NCI-H1105 treated with DMSO at 0.1 percent for 48 hours (cell line): Measurements from ENCODE around the gene BRME1.
"Not testable (repeated sequence)": the region's sequence is repeated elsewhere in the genome, so short reads cannot be mapped to it uniquely, and the experiment has no call there.

Source experiments
- DNase-seq: peaks from one replicate; lab custom pipeline; 2025; lab: John Stamatoyannopoulos, UW

The BRME1 gene

DNA sequence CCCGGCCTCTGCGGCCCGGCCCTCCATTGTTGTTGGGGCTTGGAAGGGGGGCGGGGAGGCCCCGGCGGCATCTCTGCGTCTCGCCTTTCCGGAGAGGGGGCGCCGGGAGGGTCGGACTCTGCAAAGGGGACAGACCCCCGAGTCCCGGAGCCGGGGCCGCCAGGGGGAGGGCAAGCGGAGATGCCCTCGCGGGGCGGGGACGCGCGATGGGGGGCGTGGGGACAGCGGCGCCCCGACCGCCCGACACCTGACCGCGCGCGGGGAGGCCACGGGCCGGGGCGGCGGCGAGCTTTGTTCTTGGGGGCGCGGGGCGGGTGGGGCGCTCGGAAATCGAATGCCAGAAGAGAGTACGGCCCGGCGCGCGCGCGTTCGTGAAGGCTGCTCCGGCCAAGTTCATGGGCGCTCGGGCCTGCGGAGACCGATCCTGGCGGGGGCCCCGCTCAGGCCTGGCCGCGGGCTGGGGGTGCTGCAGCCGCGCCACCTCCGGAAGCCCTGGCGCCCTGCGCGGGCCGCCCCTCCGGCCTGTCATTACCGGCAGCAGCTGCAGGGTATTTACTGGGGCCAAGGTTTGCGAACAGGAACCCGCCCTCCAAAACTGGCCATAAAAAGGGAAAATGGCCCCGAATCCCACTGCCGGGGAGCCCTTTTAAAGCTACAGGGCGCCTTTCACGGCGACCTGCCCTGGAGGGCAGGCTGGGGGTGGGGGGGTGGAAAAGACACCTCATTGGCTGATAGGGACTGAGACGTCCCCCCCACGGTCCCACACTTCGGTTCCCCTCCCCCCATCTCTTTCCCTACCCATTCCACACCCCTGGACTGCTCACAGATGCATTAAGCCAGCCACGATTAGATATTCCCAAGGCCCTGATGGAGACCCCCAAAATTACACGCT is 40.1 kb downstream of the BRME1 start:
- DNase-seq = peak; percentile 51

DNA sequence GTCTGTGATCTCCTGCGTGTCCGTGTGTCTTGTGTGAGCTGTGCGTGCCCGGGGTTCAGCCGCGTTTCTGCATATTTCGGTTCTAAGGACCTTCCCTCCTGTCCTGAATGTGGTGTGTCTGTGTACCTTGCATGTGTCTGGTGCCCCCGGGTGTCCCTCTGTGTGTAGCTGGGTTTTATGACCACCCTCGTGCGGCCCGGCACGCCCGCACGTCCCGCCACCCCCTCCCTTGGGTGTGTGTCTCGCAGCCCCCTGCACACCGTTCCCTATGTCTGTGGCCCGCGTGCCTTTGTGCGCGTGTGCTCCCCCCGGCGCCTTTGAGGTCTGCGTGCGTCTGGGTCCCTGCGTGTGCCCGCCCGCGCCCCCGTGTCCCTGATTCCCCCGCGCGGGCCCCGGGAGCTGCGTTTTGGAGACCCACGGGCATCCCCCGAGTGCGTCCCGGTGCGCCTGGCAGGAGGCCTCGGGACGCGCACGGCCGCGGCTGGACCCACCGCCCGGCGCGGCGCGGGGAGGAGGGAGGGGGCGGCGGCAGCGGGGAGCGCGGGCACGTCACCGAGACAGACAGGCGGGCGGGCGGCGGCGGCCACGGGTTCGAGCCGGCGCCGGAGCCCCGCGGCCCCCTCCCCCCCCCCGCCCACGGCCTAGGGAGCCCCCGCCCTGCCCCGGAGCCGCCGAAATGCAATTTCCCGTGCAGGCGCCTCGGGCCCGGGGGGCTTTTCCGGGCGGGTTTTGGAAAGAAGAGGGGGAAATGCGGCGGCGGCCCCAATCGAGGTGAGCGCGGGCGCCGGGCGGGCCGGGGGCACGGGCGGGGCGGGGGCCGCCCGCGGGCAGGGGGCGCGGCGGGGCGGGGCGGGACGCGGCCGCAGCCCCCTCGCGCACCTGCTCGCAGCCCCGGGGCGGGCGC is 41.0 kb downstream of the BRME1 start:
- no peak for DNase-seq

DNA sequence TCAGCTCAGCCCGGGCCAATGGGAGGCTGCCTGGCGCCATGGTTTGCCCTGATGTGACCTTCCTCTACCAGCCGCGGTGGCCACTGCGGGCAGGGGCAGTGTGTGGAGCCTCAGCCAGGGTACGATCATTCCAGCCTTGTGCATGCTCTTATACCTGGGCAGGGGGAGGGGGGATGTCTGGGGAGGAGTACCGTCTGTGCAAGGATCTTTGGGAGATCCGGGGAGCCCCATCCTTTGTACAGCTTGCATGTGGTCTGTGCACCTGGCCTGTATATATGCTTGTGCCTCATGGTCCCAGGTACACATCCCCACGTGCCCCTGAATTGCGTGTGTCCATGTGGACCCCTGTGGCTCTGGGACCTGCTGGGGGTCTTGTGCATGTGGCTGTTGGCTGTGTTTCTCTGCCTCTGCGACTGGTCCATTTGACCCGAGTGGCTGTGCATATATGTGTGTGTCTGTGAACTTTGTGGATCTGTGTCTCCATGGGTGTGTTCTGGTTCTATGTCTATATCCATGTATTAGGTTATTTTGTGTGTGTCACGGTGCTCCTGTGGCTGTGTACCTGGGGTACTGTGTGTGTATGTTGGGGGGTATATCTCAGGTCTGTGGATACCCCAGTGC is 41.8 kb downstream of the BRME1 start:
- DNase-seq = no peak

DNA sequence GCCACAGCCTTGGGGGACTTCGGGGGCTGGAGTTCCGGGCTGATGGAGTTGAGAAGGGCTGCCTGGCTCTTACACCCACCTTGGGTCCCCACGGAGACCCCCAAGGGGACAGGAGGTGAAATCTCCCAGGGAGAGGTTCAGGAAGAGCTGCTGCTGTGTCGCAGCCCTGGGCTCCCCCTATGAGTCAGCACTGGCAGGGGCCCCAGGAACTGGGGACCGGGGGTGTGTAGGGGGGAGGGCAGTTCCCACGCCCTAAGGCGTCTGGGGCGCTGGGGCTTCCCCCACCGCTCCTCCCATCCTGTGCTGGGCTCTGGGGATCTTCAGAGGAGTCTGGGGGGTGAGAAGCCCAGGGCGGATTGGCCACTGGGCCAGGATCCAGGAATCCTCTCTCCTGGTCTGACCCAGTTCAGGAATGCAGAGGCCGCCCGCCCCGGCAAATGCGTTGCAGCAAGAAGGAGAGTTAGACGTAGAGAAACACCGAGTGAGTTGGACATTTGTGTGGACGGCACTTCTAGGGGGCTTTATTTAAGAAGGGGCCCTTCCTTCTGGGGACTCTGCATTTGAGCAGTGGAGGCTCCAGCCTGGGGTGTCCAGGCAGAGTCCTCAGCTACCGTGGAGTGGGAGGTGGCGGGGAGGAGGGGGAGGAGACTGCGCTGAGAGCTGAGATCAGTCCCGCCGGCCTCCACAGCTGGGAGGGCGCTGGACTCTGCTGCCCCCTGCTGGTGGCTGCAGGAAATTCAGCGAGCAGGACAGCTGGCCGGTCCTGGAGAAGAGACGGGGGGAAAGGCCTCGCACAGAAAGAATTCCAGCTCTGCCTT is 44.0 kb downstream of the BRME1 start:
- peak; percentile 71 for DNase-seq

DNA sequence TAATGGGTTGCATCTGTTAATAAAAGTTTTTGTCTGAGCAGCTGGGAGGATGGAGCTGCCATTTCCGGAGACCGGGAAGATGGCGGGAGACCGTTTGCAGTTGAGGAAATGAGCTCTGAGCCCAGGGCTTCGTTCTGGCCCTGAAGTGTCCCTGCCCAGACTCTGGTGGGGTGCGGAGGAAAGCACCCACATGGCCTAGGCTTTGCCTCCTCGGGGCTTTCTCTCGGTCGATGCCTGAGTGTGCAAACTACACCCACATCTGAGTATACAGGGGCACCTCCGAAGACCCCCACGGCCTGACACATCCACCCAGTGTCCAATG is 44.6 kb downstream of the BRME1 start:
- no peak for DNase-seq

DNA sequence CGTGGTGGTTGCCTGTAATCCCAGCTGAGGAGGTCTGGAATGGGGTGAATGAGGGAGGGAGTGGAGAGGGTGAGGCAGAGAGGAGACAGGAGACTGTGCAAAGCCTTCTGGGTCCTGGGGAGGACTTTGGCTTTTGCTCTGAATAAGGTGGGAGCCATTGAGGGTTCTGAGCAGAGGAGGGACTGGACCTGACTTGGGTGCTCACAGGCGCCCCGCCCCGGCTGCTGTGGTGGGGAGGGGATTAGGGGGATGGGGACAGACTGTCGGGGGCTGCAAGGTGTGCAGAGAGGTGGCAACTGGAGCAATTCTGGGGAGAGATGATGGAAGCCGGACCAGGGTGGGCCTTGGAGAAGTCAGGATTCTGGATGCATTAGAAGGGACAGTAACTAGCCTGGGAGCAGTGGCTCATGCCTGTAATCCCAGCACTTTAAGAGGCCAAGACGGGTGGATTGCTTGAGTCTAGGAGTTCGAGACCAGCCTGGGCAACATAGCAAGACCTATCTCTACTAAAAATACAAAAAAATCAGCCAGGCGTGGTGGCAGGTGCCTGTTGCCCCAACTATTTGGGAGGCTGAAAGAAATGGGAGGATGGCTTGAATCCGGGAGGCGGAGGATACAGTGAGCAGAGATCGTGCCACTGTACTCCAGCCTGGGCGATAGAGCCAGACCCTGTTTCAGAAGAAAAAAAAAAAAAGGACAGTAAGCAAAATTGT is 45.1 kb downstream of the BRME1 start:
- no peak for DNase-seq

DNA sequence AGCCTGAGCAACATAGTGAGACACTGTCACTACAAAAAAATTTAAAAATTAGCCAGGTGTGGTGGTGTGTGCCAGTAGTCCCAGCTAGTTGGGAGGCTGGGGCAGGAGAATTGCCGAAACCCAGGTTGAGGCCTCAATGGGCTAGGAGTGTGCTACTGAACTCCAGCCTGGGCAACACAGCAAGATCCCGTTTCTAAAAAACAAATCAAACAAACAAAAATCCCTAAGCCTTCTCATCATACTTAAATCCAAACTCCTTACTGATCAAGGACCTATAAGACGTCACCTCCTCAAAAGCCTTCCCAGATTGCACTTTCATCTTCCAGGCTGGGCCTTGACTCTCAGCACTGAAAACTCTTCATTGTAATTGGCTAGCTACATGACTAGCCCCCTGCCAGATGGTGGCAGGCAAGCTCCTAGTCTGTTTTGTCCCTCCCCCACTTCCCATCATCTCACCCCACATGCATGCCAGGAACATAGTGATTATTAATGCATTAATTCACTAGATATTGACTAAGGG is 46.5 kb downstream of the BRME1 start:
- no peak for DNase-seq

DNA sequence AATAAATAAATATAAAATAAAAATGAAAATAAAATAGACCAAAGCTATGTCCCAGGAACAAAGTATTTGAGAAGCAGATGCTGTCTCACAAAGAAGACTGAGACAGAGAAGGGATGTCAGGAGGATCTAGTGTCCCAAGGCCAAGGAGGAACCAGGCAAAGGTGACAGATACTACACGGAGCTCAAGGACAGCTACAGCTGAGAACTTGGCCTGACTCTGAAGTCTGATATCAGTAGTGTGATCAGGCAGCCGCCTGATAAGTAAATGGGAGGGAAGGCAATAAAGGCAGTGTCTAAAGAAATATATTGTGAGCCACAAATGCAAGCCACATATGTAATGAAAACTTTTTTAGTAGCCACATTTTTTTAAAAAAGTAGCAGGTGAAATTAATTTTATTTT is 49.4 kb downstream of the BRME1 start:
- no peak for DNase-seq

DNA sequence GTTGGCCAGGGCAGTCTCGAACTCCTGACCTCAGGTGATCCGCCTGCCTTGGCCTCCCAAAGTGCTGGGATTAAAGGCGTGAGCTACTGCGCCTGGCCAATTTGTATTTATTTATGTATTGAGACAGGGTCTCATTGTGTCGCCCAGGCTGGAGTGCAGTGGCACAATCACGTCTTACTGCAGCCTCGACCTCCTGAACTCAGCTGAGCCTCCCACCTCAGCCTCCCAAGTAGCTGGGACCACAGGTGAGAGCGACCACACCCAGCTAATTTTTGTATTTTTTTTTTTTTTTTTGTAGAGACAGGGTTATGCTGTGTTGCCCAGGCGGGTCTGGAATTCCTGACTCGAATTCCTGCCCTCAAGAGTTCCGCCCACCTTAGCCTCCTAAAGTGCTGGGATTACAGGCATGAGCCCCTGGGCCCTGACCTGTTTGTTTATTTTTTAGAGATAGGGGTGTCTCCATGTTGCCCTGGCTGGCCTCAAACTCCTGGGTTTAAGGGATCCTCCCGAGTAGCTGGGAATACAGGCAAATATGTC is 53.7 kb downstream of the BRME1 start:
- DNase-seq = not testable (repeated sequence)

DNA sequence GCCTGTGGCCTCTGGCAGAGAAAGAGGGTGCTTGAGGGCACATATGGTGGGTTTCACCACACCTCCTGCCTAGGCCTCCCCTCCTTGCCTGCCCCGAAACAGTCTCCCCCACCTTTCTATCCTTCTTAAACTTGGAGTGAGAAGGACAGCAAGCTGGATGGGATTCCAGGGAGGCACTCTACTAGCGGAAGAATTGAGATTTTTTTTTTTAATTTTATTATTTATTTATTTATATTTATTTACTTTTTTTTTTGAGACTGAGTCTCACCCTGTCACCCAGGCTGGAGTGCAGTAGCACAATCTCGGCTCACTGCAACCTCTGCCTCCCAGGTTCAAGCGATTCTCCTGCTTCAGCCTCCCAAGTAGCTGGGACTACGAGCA is 54.2 kb downstream of the BRME1 start:
- DNase-seq = not testable (repeated sequence)

DNA sequence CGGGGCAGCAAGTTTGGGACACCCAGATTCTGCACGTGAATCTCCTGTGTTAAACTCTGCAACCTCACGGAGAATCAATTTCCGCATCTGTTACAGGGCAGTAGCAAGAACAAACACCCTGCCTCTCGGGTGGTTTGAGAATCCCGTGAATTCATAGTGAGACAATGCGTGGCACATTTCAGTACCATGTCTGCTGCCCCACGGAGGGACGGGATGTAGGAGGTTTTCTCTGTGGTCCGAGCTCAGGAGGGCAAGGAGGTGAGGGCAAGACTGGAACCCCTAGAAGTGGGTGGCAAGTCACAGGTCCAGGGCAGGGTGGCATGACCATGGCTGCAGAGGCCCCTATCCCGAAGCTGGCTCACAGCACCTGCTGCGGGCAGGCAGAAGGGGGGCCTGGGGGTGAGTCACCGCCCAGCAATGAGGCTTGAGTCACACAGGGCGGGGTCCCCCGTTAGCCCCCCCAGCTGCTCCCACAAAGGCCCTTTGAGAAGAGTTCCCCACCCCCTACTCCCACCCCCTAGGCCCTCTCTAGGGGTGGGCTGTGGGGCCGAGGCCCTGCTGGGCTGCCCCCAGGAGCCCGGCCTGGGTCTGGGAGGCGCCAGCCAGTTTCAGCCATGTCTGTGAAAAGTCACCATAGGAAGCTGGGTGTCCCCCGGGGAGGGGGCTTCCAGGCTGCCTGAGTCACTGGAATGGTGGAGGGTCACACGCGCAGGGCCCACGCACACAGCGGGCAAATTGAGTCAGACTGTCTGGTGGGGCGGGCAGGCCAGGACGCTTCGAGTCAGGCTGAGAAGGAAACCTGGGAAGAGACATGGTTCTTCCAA is 54.8 kb downstream of the BRME1 start:
- no peak for DNase-seq

DNA sequence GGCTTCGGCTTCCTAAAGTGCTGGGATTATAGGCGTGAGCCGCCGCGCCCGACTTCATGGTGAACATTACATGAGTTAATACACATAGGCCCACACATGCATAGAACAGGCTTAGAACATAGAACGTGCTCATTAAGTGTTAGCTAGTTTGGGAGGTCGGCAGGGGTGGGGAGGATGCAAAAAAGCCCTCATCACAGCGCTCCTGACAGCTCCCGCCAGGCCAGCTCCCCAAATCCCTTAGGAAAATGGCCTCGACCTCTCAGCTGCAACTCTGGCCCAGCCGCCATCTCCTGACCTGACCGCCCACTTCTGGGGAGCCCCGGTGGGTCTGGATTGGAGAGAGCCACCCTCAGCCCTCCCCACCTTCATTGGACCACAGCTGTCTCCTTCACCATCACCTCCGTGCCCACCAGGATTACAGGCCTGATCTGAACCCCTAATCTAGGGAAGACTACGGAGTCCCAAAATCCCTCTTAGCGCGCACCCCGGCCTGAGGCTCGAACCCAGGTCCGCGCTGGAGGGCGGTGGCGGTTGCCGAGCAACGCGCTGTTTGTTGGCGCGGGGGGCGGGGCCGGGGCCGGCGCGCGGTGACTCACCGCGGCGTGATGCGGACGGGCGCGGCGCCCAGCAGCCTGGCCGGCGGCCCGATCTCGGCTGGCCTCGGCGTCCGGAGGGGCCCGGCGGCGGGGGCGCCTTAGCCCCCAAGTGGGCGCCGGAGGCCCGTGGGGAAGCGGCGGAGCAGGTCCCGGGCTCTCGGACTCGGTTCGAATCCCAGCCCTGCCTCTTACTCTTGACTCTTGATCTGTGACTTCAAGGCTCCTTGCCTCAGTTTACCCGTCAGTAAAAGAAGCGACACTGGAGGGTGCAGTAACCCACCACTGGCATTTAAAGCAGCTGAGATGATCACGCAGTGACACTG is 55.7 kb downstream of the BRME1 start:
- DNase-seq = peak; percentile 50

DNA sequence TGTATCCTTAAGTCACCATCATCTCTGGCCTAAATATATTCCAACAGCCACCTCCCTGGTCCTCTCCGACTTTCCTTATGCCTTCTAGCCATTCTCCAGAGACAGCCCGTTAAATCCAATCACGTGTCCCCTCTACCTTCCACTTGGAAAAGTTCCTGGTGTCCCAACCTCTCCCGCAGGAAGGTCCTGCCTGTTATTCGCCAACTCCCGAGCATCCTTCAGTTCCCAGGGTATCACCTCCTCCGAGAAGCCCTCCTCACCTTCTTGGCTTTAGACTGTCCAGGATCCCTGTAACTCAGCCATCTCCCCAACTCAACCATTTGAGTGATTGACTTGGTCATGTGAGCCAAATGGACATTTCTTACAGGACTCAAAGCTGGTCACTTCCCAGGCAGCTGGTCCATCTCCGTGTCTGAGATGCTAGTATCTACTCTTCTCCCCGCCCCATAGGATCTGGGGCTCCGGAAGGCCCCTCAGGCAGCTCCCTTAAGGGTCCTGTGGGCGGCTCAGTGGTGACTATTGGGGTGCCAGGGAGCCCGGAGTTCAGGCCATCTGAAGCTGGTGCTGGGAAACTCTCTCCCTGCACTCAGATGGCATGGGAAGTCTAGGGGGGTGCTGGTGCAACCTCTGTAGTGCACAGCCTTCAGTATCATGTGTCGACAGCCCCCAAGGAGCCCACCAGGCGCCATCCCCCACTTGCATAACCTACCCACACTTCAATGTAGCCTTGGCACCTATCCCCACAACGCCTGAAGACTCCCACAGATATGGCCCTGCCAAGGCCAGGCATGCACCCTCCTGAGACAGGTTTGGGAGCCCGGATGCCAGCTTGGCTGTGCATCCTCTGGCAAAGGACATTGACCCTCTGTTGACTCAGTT is 56.9 kb downstream of the BRME1 start:
- no peak for DNase-seq

DNA sequence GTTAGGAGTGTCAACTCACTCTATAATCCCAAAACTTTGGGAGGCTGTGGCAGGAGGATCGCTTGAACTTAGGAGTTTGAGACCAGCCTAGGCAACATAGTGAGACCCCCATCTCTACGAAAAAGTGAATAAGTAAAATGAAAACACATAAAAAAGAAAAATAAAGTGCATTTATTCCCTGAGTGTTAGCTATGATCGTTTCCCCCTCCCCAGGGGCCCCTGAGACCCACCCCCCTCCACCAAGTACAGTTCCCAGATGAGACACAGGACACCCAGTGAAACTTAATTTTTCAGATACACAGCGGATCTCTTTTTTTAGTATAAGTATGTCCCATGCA is 57.6 kb downstream of the BRME1 start:
- no peak for DNase-seq

DNA sequence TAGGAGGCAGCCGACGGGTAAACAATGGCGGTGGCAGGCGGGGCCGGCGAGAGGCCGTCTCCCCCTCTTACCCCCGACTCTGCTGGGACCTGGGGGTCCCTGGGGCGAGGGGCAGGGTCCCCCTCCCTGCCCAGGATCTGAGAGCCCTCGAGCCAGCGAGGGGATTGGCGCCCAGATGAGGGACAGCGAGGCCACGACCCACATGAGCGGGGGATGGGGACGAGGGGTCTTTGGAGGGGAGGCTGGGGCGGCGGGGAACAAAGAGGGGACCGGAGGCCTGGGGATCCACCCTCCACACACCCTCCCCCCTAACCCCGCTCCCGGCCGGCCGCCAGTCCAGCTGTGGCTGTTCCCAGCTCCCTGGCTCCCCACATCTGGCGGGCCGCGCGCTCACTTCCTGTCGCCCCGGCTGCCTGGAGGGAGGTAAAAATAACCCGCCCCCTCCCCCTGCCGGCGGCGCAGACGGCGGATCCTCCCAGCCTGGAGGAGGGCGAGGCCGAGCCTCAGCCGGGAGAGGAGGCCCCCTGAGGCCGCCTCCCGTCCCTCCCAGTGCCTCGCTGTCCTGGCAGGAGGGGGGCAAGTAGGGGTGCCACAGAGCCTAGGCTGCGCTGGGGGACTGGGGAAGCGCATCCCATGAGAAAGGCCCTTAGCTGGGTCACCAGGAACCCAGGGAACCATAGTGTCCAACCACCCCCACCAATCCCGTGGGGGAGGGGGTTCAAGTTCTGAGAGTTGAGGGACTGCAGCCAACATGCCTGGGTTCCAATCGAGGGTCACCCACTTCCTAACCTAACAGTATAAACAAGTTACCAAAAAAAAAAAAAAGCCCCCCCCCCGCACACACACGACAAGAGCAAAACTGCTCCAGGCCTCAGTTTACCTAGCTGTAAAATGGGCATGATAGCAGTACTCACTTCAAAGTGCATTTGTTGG is 58.2 kb downstream of the BRME1 start:
- peak; percentile 78 for DNase-seq

DNA sequence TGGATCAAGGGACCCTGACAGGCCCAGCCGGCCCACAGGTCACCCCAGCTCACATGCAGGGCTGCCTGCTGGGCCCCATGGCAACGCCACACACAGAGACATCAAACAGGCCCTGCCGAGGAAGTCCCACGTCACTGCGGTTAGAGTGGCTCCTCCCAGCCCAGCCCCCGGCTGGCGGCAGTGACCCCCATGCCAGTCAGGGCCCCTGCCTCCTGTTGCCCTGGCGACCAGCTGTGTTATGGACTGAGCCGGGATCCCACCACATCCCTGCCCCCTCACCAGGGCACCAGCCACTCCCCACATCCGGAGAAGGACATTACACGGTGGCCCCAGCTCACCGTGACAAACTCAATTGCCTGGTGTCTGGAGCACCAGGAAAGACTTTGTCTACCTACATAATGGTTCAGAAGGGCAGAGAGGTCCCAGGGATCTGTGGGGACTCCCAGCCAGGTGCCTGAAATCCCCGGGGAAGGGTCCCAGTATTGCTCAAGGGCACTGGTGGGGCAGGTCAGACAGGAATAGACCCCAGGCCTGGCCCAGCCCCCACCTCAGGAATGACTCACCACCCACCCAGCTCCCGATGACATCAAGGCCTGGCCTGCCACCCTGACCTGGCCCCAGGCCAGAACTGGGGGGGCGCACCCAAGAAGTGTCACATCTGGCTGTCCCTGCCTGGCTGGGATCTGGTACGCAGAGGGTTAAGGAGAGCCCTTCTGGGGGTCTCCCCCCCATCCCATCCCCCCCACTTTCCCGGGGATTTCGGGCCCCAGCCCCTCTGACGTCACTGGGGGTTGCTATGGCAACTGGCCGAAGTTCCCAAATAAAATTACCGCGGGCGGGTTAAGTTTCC is 59.1 kb downstream of the BRME1 start:
- peak; percentile 85 for DNase-seq
